ENCODE measurements around the gene OR52H1.

Gene OR52H1

DNA sequence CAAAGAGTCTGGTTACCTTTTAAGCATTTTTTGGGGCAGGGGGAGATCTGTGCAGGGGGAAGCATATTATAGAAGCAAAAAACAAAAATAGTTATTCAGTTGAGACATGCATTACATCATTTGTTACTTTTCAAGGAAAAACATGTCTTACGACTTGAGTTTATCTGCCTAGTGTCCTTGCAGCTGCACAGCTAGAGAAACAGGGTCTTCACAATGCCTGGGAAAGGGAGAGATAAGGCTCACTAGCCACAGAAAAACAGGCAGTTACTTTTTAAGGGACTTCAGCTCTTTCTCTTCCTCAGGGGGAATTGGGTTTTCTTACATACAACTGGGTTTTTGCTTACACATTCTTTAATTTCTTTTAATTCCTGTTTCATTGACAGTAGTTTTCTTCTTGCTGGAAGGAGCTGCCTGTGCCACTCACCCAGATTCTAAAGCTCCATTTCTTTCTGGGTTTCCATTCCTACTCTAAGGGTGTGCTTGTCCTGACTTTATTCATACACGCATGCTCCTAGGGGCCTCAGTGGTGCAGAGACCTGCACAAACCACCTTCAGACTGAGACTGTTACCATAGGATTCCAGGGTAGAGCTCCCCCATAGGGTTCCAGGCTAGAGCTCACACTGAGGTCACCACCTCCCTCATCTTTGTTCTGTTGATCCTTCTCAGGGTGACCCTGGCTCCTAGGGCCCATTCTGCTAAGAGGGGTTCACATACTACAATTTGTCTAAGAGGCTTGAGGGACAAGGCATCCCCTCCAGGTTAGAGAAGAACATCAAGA, 17.1 kb downstream of the OR52H1 start:
- Histone ChIP-seq H4K5ac (ENCODE audit: low read length) (no peak overlapping the region), H3K36me3 (ENCODE audit: control insufficient read depth, insufficient read depth, low read length) (no peaks in the 10 kb centered on the region), H3K4ac (ENCODE audit: low read depth, low read length) (no peak overlapping the region), H3K4me1 (ENCODE audit: control insufficient read depth, low read depth, low read length) (no peaks in the 10 kb centered on the region), H3K4me2 (ENCODE audit: low read length) (no peak overlapping the region), H3K27ac (ENCODE audit: low read depth, low read length) (no peak overlapping the region), H2BK5ac (ENCODE audit: low read length) (no peak overlapping the region), H3K9ac (ENCODE audit: low read length) (no peak overlapping the region), H4K8ac (ENCODE audit: low read depth, low read length) (no peak overlapping the region), H2BK120ac (ENCODE audit: low read depth, low read length) (no peak overlapping the region), H3K18ac (ENCODE audit: low read length) (no peak overlapping the region), H3K79me2 (ENCODE audit: control insufficient read depth, insufficient read depth, low read length) (no peaks in the 10 kb centered on the region), H3K27me3 (ENCODE audit: insufficient read depth, low read length, poor library complexity) (no peaks in the 10 kb centered on the region), H2AK5ac (ENCODE audit: low read length) (no peak overlapping the region), H3K56ac (ENCODE audit: low read length) (no peak overlapping the region), H3K4me3 (ENCODE audit: low read length) (no peak overlapping the region), H3K23ac (ENCODE audit: low read length) (no peak overlapping the region), H2BK15ac (replicated peaks; ENCODE audit: low read depth) (no peak overlapping the region), H3K79me1 (ENCODE audit: low read length) (no peaks in the 10 kb centered on the region)
- DNase-seq: no peak
- WGBS (ENCODE audit: extremely low coverage, insufficient coverage, low lambda C conversion rate): no CpG with 5 or more reads among the region's 2 CpGs

DNA sequence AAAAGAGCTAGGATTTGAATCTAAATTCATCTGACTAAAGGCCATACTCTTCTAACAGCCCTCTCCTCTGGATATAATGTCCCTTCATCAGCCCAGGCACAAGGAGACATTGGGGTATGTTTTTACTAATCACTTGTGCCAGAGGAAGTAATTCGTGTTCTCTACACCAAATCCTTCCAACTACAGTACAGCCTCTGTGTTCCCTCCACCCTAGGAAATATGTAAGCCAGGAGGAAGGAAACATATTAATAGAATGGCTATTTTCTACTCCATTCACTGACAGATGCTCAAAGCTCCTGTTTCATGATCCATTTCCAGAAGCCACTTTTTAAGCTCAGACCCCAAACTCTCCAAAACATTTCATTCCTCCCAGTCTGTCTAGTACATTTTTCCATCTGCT, 19.8 kb downstream of the OR52H1 start:
- no peak overlapping the region for H4K8ac ChIP-seq (ENCODE audit: low read depth, low read length)
- no peak overlapping the region for H3K4ac ChIP-seq (ENCODE audit: low read depth, low read length)
- no peaks in the 10 kb centered on the region for H3K79me2 ChIP-seq (ENCODE audit: control insufficient read depth, insufficient read depth, low read length)
- no CpG with 5 or more reads among the region's 1 CpG for WGBS (ENCODE audit: extremely low coverage, insufficient coverage, low lambda C conversion rate)
- H3K36me3 ChIP-seq (ENCODE audit: control insufficient read depth, insufficient read depth, low read length): no peaks in the 10 kb centered on the region
- no peaks in the 10 kb centered on the region for H3K27me3 ChIP-seq (ENCODE audit: insufficient read depth, low read length, poor library complexity)
- no peak overlapping the region for H3K4me2 ChIP-seq (ENCODE audit: low read length)
- H3K4me3 ChIP-seq (ENCODE audit: low read length): no peak overlapping the region
- H2BK15ac ChIP-seq (replicated peaks; ENCODE audit: low read depth): no peak overlapping the region
- no peak overlapping the region for H3K27ac ChIP-seq (ENCODE audit: low read depth, low read length)
- no peak overlapping the region for H4K5ac ChIP-seq (ENCODE audit: low read length)
- H3K9ac ChIP-seq (ENCODE audit: low read length): no peak overlapping the region
- H2BK5ac ChIP-seq (ENCODE audit: low read length): no peak overlapping the region
- H2BK120ac ChIP-seq (ENCODE audit: low read depth, low read length): no peak overlapping the region
- H3K56ac ChIP-seq (ENCODE audit: low read length): no peak overlapping the region
- no peak overlapping the region for H3K18ac ChIP-seq (ENCODE audit: low read length)
- no peak for DNase-seq
- H2AK5ac ChIP-seq (ENCODE audit: low read length): no peak overlapping the region
- H3K4me1 ChIP-seq (ENCODE audit: control insufficient read depth, low read depth, low read length): no peaks in the 10 kb centered on the region
- H3K23ac ChIP-seq (ENCODE audit: low read length): no peak overlapping the region
- H3K79me1 ChIP-seq (ENCODE audit: low read length): no peaks in the 10 kb centered on the region

DNA sequence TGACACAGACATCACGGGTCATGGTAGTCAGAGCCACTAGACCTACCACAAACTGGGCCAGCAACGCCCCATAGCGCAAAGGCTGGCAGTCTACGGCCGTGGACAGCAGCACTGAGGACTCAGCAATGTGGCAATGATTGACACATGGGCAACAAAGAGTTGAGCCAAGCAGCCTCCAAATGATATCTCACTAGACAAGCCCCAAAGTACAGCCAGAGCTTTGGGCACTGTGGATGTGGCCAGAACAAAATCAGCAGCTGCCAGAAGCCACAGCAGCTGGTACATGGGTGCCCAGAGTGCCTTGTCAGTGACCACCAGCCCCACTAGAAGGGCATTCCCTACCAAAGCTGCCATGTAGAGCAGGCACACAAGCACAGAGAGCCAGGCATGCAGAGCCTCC, 20.6 kb downstream of the OR52H1 start:
- Histone ChIP-seq H3K56ac (ENCODE audit: low read length) (no peak overlapping the region), H3K4me1 (ENCODE audit: control insufficient read depth, low read depth, low read length) (no peaks in the 10 kb centered on the region), H3K27ac (ENCODE audit: low read depth, low read length) (no peak overlapping the region)

DNA sequence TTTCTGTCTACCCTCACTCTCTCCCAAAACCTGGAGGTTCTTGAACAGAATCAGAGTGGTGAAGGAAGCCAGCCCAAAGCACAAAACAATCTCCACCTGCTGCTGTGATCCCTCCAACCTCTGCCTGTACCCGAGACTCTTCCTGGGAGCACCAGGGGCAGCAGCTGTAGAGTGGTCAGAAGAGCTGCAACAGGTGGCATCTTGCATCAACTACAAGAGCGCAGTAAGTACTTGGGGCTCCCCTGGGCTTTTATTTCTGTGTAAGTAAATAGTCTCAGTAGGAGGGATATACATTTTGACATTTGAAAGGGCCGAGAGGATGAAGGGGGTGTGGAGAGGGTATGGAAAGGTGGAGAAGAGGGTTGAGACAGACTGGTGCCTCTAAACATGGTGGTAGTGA, 23.6 kb downstream of the OR52H1 start:
- Histone ChIP-seq H3K27ac (ENCODE audit: low read depth, low read length) (no peak overlapping the region), H3K18ac (ENCODE audit: low read length) (no peak overlapping the region), H2BK120ac (ENCODE audit: low read depth, low read length) (no peak overlapping the region), H2BK5ac (ENCODE audit: low read length) (no peak overlapping the region), H4K8ac (ENCODE audit: low read depth, low read length) (no peak overlapping the region), H4K5ac (ENCODE audit: low read length) (no peak overlapping the region), H3K4me2 (ENCODE audit: low read length) (no peak overlapping the region), H3K4me3 (ENCODE audit: low read length) (no peak overlapping the region), H3K23ac (ENCODE audit: low read length) (no peak overlapping the region), H3K4me1 (ENCODE audit: control insufficient read depth, low read depth, low read length) (no peaks in the 10 kb centered on the region), H3K79me1 (ENCODE audit: low read length) (no peaks in the 10 kb centered on the region), H3K79me2 (ENCODE audit: control insufficient read depth, insufficient read depth, low read length) (no peaks in the 10 kb centered on the region), H3K36me3 (ENCODE audit: control insufficient read depth, insufficient read depth, low read length) (no peaks in the 10 kb centered on the region), H3K56ac (ENCODE audit: low read length) (no peak overlapping the region), H2AK5ac (ENCODE audit: low read length) (no peak overlapping the region), H3K4ac (ENCODE audit: low read depth, low read length) (no peak overlapping the region), H3K9ac (ENCODE audit: low read length) (no peak overlapping the region), H2BK15ac (replicated peaks; ENCODE audit: low read depth) (no peak overlapping the region), H3K27me3 (ENCODE audit: insufficient read depth, low read length, poor library complexity) (no peaks in the 10 kb centered on the region)
- 100% methylated on average over 1 of the region's 3 CpGs for WGBS (ENCODE audit: extremely low coverage, insufficient coverage, low lambda C conversion rate)
- DNase-seq: no peak

More for the DNA sequence above, 20.6 kb downstream of the OR52H1 start:
- Histone ChIP-seq H3K4me2 (ENCODE audit: low read length) (no peak overlapping the region), H2BK5ac (ENCODE audit: low read length) (no peak overlapping the region), H3K4me3 (ENCODE audit: low read length) (no peak overlapping the region), H3K23ac (ENCODE audit: low read length) (no peak overlapping the region), H4K8ac (ENCODE audit: low read depth, low read length) (no peak overlapping the region), H3K79me1 (ENCODE audit: low read length) (no peaks in the 10 kb centered on the region), H3K18ac (ENCODE audit: low read length) (no peak overlapping the region), H2BK120ac (ENCODE audit: low read depth, low read length) (no peak overlapping the region), H2BK15ac (replicated peaks; ENCODE audit: low read depth) (no peak overlapping the region), H3K79me2 (ENCODE audit: control insufficient read depth, insufficient read depth, low read length) (no peaks in the 10 kb centered on the region), H3K9ac (ENCODE audit: low read length) (no peak overlapping the region), H2AK5ac (ENCODE audit: low read length) (no peak overlapping the region), H3K36me3 (ENCODE audit: control insufficient read depth, insufficient read depth, low read length) (no peaks in the 10 kb centered on the region), H3K4ac (ENCODE audit: low read depth, low read length) (no peak overlapping the region), H3K27me3 (ENCODE audit: insufficient read depth, low read length, poor library complexity) (no peaks in the 10 kb centered on the region), H4K5ac (ENCODE audit: low read length) (no peak overlapping the region)
- no CpG with 5 or more reads among the region's 5 CpGs for WGBS (ENCODE audit: extremely low coverage, insufficient coverage, low lambda C conversion rate)
- DNase-seq: no peak

DNA sequence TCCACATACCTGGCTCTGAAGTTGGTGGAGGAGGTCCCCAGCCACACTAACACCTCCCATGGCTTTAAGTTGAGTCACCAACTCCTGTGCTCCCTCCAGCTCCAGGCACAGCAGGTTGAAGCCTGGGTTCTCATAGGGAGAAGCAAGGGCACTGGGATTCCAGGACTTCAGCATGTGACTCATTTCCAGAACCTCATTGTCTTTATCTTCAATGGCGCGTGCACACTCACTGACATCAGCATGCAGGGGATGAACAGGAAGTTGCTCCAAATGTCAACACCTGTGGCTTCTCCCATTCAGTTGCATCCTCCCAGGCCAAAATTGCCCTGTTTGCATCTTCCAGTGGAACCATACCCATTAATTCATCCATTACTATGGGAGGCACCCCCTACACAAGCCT, 26.0 kb downstream of the OR52H1 start:
- H2BK15ac ChIP-seq (replicated peaks; ENCODE audit: low read depth): no peak overlapping the region

DNA sequence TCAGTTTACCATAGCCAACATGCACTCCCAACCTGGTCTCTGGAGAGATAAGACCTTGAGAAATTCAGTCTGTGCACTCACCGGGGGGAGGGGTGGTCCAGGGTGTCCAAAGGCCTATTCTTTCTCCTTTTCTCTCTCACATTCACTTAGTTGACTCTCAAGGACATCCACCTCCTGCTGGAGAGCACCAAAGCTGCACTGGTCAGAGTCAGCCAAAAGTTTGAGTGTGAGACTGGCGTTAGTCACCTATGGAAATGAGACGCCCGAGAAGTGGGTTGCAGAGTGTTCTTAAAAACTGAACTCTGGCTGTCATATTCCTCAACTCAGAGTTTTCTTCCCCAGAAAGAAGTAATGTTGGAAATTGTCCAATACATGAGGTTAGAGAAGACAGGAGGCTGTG, 26.8 kb downstream of the OR52H1 start:
- Histone ChIP-seq H2AK5ac (ENCODE audit: low read length) (no peak overlapping the region), H3K4me3 (ENCODE audit: low read length) (no peak overlapping the region), H3K79me2 (ENCODE audit: control insufficient read depth, insufficient read depth, low read length) (no peaks in the 10 kb centered on the region), H3K18ac (ENCODE audit: low read length) (no peak overlapping the region), H3K9ac (ENCODE audit: low read length) (no peak overlapping the region), H4K8ac (ENCODE audit: low read depth, low read length) (no peak overlapping the region), H4K5ac (ENCODE audit: low read length) (no peak overlapping the region), H2BK5ac (ENCODE audit: low read length) (no peak overlapping the region), H3K27me3 (ENCODE audit: insufficient read depth, low read length, poor library complexity) (no peaks in the 10 kb centered on the region), H3K36me3 (ENCODE audit: control insufficient read depth, insufficient read depth, low read length) (no peaks in the 10 kb centered on the region), H3K4ac (ENCODE audit: low read depth, low read length) (no peak overlapping the region), H3K4me2 (ENCODE audit: low read length) (no peak overlapping the region), H3K27ac (ENCODE audit: low read depth, low read length) (no peak overlapping the region), H2BK120ac (ENCODE audit: low read depth, low read length) (no peak overlapping the region), H3K79me1 (ENCODE audit: low read length) (no peaks in the 10 kb centered on the region), H3K56ac (ENCODE audit: low read length) (no peak overlapping the region), H2BK15ac (replicated peaks; ENCODE audit: low read depth) (no peak overlapping the region), H3K4me1 (ENCODE audit: control insufficient read depth, low read depth, low read length) (no peaks in the 10 kb centered on the region), H3K23ac (ENCODE audit: low read length) (no peak overlapping the region)
- peak; percentile 3 for DNase-seq
- no CpG with 5 or more reads among the region's 4 CpGs for WGBS (ENCODE audit: extremely low coverage, insufficient coverage, low lambda C conversion rate)

More for the DNA sequence above, 26.0 kb downstream of the OR52H1 start:
- H3K27ac ChIP-seq (ENCODE audit: low read depth, low read length): no peak overlapping the region
- H3K79me2 ChIP-seq (ENCODE audit: control insufficient read depth, insufficient read depth, low read length): no peaks in the 10 kb centered on the region
- WGBS (ENCODE audit: extremely low coverage, insufficient coverage, low lambda C conversion rate): no CpG with 5 or more reads among the region's 2 CpGs
- H3K36me3 ChIP-seq (ENCODE audit: control insufficient read depth, insufficient read depth, low read length): no peaks in the 10 kb centered on the region
- H2BK120ac ChIP-seq (ENCODE audit: low read depth, low read length): no peak overlapping the region
- H3K56ac ChIP-seq (ENCODE audit: low read length): no peak overlapping the region
- no peak overlapping the region for H3K18ac ChIP-seq (ENCODE audit: low read length)
- H3K4me1 ChIP-seq (ENCODE audit: control insufficient read depth, low read depth, low read length): no peaks in the 10 kb centered on the region
- no peak overlapping the region for H2AK5ac ChIP-seq (ENCODE audit: low read length)
- H4K8ac ChIP-seq (ENCODE audit: low read depth, low read length): no peak overlapping the region
- H3K4me2 ChIP-seq (ENCODE audit: low read length): no peak overlapping the region
- H3K27me3 ChIP-seq (ENCODE audit: insufficient read depth, low read length, poor library complexity): no peaks in the 10 kb centered on the region
- DNase-seq: no peak
- no peak overlapping the region for H3K23ac ChIP-seq (ENCODE audit: low read length)
- no peak overlapping the region for H3K9ac ChIP-seq (ENCODE audit: low read length)
- no peak overlapping the region for H3K4me3 ChIP-seq (ENCODE audit: low read length)
- no peak overlapping the region for H2BK5ac ChIP-seq (ENCODE audit: low read length)
- no peak overlapping the region for H4K5ac ChIP-seq (ENCODE audit: low read length)
- no peaks in the 10 kb centered on the region for H3K79me1 ChIP-seq (ENCODE audit: low read length)
- H3K4ac ChIP-seq (ENCODE audit: low read depth, low read length): no peak overlapping the region

Data from mesendoderm (in vitro differentiated cells).